CD14-positive monocyte (primary cell): Measurements from ENCODE around the gene ANKAR. TPM values are rescaled to one million over a fixed set of nuclear protein-coding genes. Genes with fewer than 3 reads are reported as not detected.
"Not testable (repeated sequence)": the region's sequence is repeated elsewhere in the genome, so short reads cannot be mapped to it uniquely, and the experiment has no call there.

Experiments
- DNase-seq, 3 donors: peaks; one replicate each; pipeline ENCODE4 v3.0.0-alpha.2; 2011 to 2022
- H2AFZ ChIP-seq: 2 replicates; pipeline ENCODE4 v1.6.0; 2012; ENCODE audit warnings: mild to moderate bottlenecking, low read depth, low read length, inconsistent platforms; ENCODE audit not compliant: insufficient read depth, poor library complexity, severe bottlenecking
- H3K27ac ChIP-seq, 2 donors: 1 replicate in 1 of 2; 2 replicates in 1 of 2; pipeline ENCODE4 v1.5.1; 2012 to 2013; ENCODE audit warnings: low read length in 2 of 2, control low read depth in 1 of 2, inconsistent platforms in 1 of 2, low read depth in 1 of 2, mild to moderate bottlenecking in 1 of 2
- H3K27me3 ChIP-seq, 2 donors: one replicate each; pipeline versions ENCODE4 v1.6.0 to v1.6.1; 2011 to 2013; ENCODE audit warnings: low read length in 2 of 2; ENCODE audit not compliant: control insufficient read depth in 2 of 2, insufficient read depth in 2 of 2
- H3K36me3 ChIP-seq, 2 donors: replicated peaks in 1 of 2; 1 replicate in 1 of 2; 2 replicates in 1 of 2; pipeline versions ENCODE4 v1.5.1 to v1.6.1; 2012 to 2013; ENCODE audit warnings: low read length in 2 of 2, control low read depth in 1 of 2, inconsistent platforms in 1 of 2, mild to moderate bottlenecking in 1 of 2; ENCODE audit not compliant: insufficient read depth in 2 of 2, control insufficient read depth in 1 of 2
- H3K4me1 ChIP-seq, 2 donors: 1 replicate in 1 of 2; 2 replicates in 1 of 2; pipeline versions ENCODE4 v1.5.1 to v1.6.1; 2012 to 2013; ENCODE audit warnings: low read length in 2 of 2, control low read depth in 1 of 2, inconsistent platforms in 1 of 2, mild to moderate bottlenecking in 1 of 2, moderate library complexity in 1 of 2; ENCODE audit not compliant: insufficient read depth in 2 of 2, control insufficient read depth in 1 of 2
- H3K4me2 ChIP-seq: replicated peaks from 2 replicates; pipeline ENCODE3; 2012; ENCODE audit warnings: low read length, moderate library complexity, mild to moderate bottlenecking; ENCODE audit not compliant: poor library complexity, severe bottlenecking; ENCODE audit errors: extremely low read depth
- H3K4me3 ChIP-seq, 3 experiments: fragments of 200-600 bp in 1 of 3; sonication (generic) in 1 of 3; replicated peaks in 1 of 3; 1 replicate in 2 of 3; 2 replicates in 1 of 3; pipeline ENCODE4 v1.5.1; 2011 to 2013; ENCODE audit warnings: low read length in 3 of 3, mild to moderate bottlenecking in 3 of 3, control low read depth in 2 of 3, low read depth in 2 of 3, inconsistent platforms in 1 of 3, moderate library complexity in 1 of 3
- H3K79me2 ChIP-seq: 2 replicates; pipeline ENCODE4 v1.6.0; 2012; ENCODE audit warnings: mild to moderate bottlenecking, control low read depth, inconsistent platforms, low read length, moderate library complexity; ENCODE audit not compliant: insufficient read depth
- H3K9ac ChIP-seq: 2 replicates; pipeline ENCODE4 v1.6.0; 2017; ENCODE audit warnings: low read length, mild to moderate bottlenecking; ENCODE audit not compliant: insufficient read depth, poor library complexity, severe bottlenecking
- H3K9me3 ChIP-seq, 2 donors: replicated peaks in 1 of 2; 1 replicate in 1 of 2; 2 replicates in 1 of 2; pipeline versions ENCODE4 v1.5.1 to v1.6.1; 2012 to 2013; ENCODE audit warnings: low read length in 2 of 2, control low read depth in 1 of 2; ENCODE audit not compliant: control insufficient read depth in 1 of 2, insufficient read depth in 1 of 2
- H4K20me1 ChIP-seq: 2 replicates; pipeline ENCODE4 v1.6.0; 2012; ENCODE audit warnings: mild to moderate bottlenecking, low read length, control low read depth, moderate library complexity; ENCODE audit not compliant: insufficient read depth
- H3K27ac Mint-ChIP-seq, 7 donors: one replicate each; pipeline ENCODE4 v1.8.0; 2020; ENCODE audit warnings: mild to moderate bottlenecking in 7 of 7, mixed read lengths in 7 of 7, moderate library complexity in 6 of 7, inconsistent platforms in 2 of 7
- H3K27me3 Mint-ChIP-seq, 3 donors: one replicate each; pipeline ENCODE4 v1.8.0; 2021 to 2022; ENCODE audit warnings: low read depth in 3 of 3, mild to moderate bottlenecking in 3 of 3, mixed read lengths in 3 of 3, moderate library complexity in 3 of 3, inconsistent platforms in 1 of 3
- H3K36me3 Mint-ChIP-seq, 2 donors: one replicate each; pipeline ENCODE4 v1.8.0; 2020; ENCODE audit warnings: mixed read lengths in 2 of 2, inconsistent platforms in 1 of 2, mild to moderate bottlenecking in 1 of 2
- H3K4me1 Mint-ChIP-seq: one replicate; pipeline ENCODE4 v1.8.0; 2020; ENCODE audit warnings: mild to moderate bottlenecking, mixed read lengths
- H3K4me3 Mint-ChIP-seq, 2 donors: one replicate each; pipeline ENCODE4 v1.8.0; 2020; ENCODE audit warnings: mild to moderate bottlenecking in 2 of 2, mixed read lengths in 2 of 2, moderate library complexity in 1 of 2
- H3K9me3 Mint-ChIP-seq, 7 donors: one replicate each; pipeline ENCODE4 v1.8.0; 2020 to 2022; ENCODE audit warnings: mixed read lengths in 7 of 7, mild to moderate bottlenecking in 6 of 7, moderate library complexity in 6 of 7, inconsistent platforms in 2 of 7
- CTCF ChIP-seq: fragments of 200-600 bp; IDR thresholded peaks from one replicate; pipeline ENCODE4 v1.8.0; 2022; ENCODE audit warnings: antibody characterized with exemption, mild to moderate bottlenecking
- WGBS: methylation state at CpG from one replicate; pipeline ENCODE4 v1.1.5; 2013; ENCODE audit warnings: missing lambda C conversion rate; ENCODE audit not compliant: insufficient coverage; 5-methylcytosine and 5-hydroxymethylcytosine counted together
- intact Hi-C, 2 donors: fragments of 100-400 bp; cut with micrococcal nuclease; formaldehyde crosslinking; loops; one replicate each; pipeline versions ENCODE4 v1.15.0 to v1.15.1; 2023
- polyA plus RNA-seq, 3 donors: library from polyadenylated mRNA; depleted of rRNA in 1 of 3; unstranded in 2 of 3; stranded (reverse) in 1 of 3; fragments of 300-500 nt in 2 of 3; fragments of >200 nt in 1 of 3; fragmentation: Illumina TruSeq in 2 of 3; gene quantifications; 1 replicate in 2 of 3; 2 replicates in 1 of 3; pipeline ENCODE4 v1.2.3, GENCODE V29; 2012 to 2021

ANKAR gene
- polyA plus RNA-seq, 3 donors = 1.1 to 2.3 (median 1.4) TPM

DNA sequence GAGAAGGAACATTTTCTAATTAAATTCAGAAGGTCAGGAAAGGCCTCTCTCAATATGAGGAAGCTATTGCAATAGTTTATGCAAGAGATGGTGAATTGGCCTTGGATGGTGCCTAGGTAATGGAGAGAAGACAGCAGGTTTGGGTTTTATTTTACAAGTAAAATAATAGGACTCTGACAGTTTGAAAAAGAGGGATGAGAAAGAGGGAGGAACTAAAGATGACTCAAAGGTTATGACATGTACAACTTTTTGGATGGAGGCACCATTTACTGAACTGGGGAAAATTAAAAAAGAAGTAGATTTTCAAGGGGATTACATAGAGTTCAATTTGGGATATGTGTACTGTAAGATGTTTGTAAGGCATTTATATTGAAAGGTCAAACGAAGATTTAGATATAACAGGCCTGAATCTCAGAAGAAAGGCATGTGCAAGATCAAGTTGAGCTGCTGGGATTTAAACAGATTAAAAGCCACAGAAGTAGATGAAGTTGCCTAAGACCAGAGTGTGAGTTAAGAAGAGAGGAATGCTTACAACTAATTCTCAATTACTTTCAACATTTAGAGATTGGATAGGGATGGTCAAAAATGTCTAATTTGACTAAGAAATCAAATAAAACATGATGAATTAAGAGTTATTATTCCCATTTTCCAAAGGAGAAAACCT lies 25.5 kb upstream of the ANKAR start:
- no peak overlapping the region for H2AFZ ChIP-seq
- H3K4me3 ChIP-seq = no peak overlapping the region
- no peak overlapping the region for H3K4me2 ChIP-seq
- no peaks in the 10 kb centered on the region for H3K36me3 ChIP-seq
- H3K4me1 ChIP-seq = no peaks in the 10 kb centered on the region
- no peak overlapping the region for H3K4me3 Mint-ChIP-seq
- no peak for TF ChIP-seq CTCF
- H3K9me3 Mint-ChIP-seq = peaks cover 6 to 22% (median 14%) of the 10 kb centered on the region in 7 donors
- no peaks in the 10 kb centered on the region for H3K36me3 Mint-ChIP-seq
- H4K20me1 ChIP-seq = no peaks in the 10 kb centered on the region
- peaks cover 0 to 7% of the 10 kb centered on the region in 2 donors for H3K9me3 ChIP-seq
- no peak for DNase-seq
- intact Hi-C loops = no loop called here
- H3K27me3 ChIP-seq = no peaks in the 10 kb centered on the region
- H3K27ac ChIP-seq = no peak overlapping the region
- H3K4me1 Mint-ChIP-seq = no peaks in the 10 kb centered on the region
- 100% methylated on average over 1 of the region's 1 CpG for WGBS
- no peaks in the 10 kb centered on the region for H3K79me2 ChIP-seq
- peaks cover 0 to 1% (median 0%) of the 10 kb centered on the region in 3 donors for H3K27me3 Mint-ChIP-seq
- no peak overlapping the region for H3K9ac ChIP-seq
- no peak overlapping the region for H3K27ac Mint-ChIP-seq

DNA sequence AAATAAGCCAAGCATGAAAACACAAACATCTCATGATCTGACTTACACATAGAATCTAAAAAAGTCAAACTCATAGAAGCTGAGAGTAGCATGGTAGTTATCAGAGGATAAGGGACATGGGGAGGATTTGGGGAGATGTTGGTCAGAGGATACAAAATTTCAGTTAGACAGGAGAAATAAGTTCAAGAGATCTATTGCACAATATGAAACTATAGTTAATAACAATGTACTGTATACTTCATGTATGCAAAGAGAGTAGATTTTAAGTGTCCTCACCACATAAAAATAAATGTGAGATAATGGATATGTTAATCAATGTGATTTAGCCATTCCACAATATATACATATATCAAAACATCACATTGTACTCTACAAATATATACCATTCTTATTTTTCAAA lies 23.2 kb upstream of the ANKAR start:
- Histone ChIP-seq H3K36me3 (no peaks in the 10 kb centered on the region), H3K27ac (no peak overlapping the region), H3K4me3 (no peak overlapping the region), H4K20me1 (no peaks in the 10 kb centered on the region), H2AFZ (no peak overlapping the region), H3K4me2 (no peak overlapping the region), H3K9ac (no peak overlapping the region), H3K79me2 (no peaks in the 10 kb centered on the region), H3K9me3 (peaks cover 0 to 7% of the 10 kb centered on the region in 2 donors), H3K4me1 (no peaks in the 10 kb centered on the region), H3K27me3 (no peaks in the 10 kb centered on the region)
- no peak for TF ChIP-seq CTCF
- peaks cover 0 to 1% (median 0%) of the 10 kb centered on the region in 3 donors for H3K27me3 Mint-ChIP-seq
- H3K9me3 Mint-ChIP-seq = peaks cover 6 to 22% (median 14%) of the 10 kb centered on the region in 7 donors
- DNase-seq = no peak
- no peaks in the 10 kb centered on the region for H3K36me3 Mint-ChIP-seq
- H3K4me1 Mint-ChIP-seq = no peaks in the 10 kb centered on the region
- H3K4me3 Mint-ChIP-seq = no peak overlapping the region
- intact Hi-C loops = no loop called here
- no peak overlapping the region for H3K27ac Mint-ChIP-seq

GRCh38 chr2:189653464-189653863 lies 21.0 kb upstream of the ANKAR start:
- H3K27me3 ChIP-seq, H4K20me1 ChIP-seq, H3K36me3 ChIP-seq, H3K4me1 Mint-ChIP-seq, H3K9ac ChIP-seq, DNase-seq, H3K4me3 ChIP-seq, H3K36me3 Mint-ChIP-seq, H3K27me3 Mint-ChIP-seq, H3K4me3 Mint-ChIP-seq, intact Hi-C loops, H3K27ac Mint-ChIP-seq, H3K79me2 ChIP-seq, H2AFZ ChIP-seq, H3K9me3 ChIP-seq, H3K4me2 ChIP-seq, H3K27ac ChIP-seq: not testable (repeated sequence)
- 99% methylated on average over 20 of the region's 29 CpGs for WGBS
- H3K9me3 Mint-ChIP-seq = peaks cover 6 to 18% (median 14%) of the 10 kb centered on the region in 7 donors
- peaks cover 8 to 10% of the 10 kb centered on the region in 2 donors for H3K4me1 ChIP-seq
